HG03342 (cell line): ENCODE measurements around the gene AUP1.
A peak's percentile ranks its signal among the peaks of the same experiment; 100 is the strongest.
"Not testable (repeated sequence)": the region's sequence is repeated elsewhere in the genome, so short reads cannot be mapped to it uniquely, and the experiment has no call there.

ENCODE experiments used
- ATAC-seq: cut with Tn5 transposase; IDR thresholded peaks from one replicate; pipeline ENCODE4 v1.9.1; 2021; ENCODE audit warnings: mild to moderate bottlenecking, moderate library complexity; ENCODE audit not compliant: unreplicated experiment

AUP1 gene

DNA sequence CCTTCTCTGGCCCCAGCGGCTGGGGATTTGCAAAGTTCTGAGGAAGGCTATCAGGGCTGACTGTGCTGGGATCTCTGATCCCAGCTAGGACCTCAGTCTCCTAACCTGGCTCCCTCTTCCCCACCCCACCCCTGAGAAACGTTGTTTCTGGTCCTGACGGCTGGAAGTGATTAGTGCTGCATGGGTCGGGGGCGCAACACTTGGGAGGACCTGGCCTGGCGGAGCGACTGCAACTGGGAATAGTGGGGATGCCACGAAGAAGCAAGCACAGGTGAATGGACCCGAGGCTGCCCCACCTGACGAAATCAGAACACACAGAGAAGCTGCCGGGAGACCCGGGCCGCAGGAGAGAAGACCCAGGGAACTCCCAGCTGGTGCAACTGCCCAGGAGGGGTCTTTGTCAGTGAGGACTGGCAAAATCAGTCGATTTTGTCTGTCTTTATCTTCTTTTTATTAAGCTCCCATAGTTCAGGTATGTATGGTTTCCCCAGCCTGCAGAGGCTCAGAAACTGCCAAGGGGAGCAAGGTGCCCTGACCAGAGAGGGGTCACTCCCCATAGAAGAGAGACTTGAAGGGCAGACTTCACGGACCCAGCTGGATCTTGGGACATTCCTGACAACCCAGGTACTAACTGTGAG, 29.4 kb downstream of the AUP1 start:
- no peak for ATAC-seq

DNA sequence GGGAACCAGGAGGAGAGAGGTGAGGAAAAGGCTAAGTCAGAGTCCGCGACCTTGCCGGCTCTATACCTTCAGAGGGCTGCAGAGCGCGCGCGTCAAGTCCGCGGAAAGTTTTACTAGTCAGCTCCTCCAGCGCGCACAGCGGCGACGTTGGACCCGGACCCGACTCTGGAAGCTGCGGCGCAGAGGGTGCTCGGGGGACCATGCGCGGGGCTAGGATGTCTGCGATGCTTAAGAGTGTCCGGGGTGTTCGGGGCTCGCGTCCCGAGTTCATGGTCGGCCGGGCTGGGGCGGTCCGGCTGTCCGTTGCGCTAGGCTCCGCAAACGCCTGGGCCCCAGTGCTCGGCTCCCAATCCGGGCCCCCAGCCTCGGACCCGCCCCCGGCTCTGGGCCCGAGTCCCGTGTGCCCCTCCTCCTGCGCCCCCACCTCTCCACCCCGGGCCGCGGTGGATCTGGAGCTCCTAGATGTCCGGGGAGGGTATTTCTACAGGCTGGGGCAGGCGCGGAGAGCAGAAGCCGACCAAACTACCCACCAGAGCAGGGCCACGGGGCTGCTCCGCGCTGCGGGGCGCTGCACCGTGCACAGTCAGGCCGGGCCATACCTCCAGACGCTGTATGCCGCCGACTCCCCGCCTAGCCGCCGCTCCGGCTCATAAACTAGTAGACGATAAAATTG, 30.1 kb downstream of the AUP1 start, which contains the start of gene LBX2:
Gene LBX2 (minus strand): TSS at position 337 of the 673 bp plus-strand sequence. CDS start 66 bp downstream, at position 271.
- no peak for ATAC-seq

GRCh38 chr2:74498500-74499266, 30.8 kb downstream of the AUP1 start:
- no peak for ATAC-seq

DNA sequence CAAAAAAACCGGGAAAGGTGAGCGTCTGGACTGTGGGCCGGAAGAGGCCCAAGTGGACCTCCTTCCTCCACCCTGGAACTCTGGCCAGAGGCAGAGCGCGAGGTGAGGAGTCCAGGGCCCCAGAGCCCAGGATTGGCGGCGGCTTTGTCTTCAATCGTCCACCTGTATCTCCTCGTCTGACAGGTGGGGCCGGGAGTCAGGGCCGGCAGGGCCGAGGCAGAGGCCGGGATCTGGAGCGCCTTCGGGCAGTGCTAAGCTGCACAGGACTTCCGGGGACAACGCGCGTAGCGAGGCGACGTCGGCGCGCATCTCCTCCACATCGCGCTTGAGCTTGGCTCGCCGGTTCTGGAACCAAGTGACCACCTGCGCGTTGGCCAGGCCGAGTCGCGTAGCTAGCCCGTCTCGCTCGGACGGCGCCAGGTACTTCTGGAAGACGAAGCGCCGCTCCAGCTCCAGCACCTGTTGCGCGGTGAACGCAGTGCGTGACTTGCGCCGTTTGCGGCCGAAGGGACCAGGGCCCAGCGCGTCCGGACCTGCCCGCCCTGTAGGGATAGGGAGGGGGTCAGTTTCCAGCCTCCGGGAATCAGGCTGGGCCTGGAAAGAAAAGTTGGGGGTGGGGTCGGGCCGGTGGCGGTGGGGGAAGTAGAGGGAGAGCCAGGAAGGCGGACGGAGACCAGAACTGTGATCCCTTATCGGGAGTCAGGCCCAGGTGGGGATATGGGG, 31.6 kb downstream of the AUP1 start:
- no peak for ATAC-seq

GRCh38 chr2:74496997-74497776, 32.3 kb downstream of the AUP1 start:
- ATAC-seq = no peak

GRCh38 chr2:74495440-74495839, 34.1 kb downstream of the AUP1 start:
- no peak for ATAC-seq

- ATAC-seq = no peak
Measured at GRCh38 chr2:74493546-74493945, 36.0 kb downstream of the AUP1 start.

DNA sequence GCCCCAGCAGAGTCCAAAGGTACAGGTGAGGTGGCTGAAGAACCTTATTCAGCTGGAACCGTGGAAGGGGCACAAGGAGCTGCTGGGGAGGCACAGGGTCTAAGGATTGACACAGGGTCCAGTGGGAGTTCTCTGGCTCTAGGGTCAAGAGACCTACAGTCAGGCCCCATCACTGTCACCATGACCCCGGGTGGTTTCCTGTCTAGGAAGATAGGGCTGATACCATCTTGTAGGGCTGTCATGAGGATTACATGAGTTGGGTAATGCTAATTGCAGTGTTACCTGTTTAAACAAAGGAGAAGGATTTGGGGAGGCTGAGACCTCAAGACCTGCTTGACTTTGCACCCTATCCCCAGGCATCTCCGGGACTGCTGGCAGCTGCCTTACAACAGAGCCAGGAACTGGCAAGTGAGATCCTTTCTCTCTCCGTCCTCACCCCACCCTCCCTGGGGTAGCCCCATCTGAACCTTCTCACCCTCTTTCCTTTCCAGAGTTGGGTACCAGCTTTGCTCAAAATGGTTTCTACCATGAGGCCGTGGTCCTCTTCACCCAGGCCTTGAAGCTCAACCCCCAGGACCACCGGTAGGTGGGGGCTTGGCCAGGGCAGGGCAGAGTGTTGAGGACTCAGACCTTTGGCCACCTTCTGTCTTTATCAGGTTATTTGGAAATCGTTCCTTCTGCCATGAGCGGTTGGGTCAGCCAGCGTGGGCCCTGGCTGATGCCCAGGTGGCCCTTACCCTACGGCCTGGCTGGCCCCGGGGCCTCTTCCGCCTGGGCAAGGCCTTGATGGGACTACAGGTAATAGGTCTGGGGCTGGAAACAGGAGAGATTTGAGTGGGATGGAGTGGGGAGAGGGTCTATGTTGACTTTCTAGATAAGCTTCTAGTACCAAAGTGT, 37.6 kb downstream of the AUP1 start:
- ATAC-seq = no peak

DNA sequence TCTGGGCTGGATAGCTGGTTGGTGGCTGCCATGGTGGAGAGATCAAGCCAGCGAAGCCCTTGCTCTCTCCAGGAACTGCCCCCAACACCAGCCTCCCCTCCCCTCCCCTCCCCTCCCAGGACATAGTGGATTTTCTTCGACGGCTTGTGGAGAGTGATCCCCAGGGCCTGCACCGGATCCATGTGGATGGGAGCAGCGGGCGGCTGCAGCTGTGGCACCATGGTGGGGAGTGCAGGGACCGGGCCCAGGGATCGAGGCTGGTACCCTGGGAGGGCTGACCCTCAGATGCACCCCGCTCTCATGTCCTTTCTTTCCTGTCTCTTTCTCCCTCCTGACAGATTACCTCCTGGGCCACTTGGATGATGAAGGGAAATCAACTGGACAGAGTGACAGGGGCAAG, 39.6 kb downstream of the AUP1 start:
- no peak for ATAC-seq

DNA sequence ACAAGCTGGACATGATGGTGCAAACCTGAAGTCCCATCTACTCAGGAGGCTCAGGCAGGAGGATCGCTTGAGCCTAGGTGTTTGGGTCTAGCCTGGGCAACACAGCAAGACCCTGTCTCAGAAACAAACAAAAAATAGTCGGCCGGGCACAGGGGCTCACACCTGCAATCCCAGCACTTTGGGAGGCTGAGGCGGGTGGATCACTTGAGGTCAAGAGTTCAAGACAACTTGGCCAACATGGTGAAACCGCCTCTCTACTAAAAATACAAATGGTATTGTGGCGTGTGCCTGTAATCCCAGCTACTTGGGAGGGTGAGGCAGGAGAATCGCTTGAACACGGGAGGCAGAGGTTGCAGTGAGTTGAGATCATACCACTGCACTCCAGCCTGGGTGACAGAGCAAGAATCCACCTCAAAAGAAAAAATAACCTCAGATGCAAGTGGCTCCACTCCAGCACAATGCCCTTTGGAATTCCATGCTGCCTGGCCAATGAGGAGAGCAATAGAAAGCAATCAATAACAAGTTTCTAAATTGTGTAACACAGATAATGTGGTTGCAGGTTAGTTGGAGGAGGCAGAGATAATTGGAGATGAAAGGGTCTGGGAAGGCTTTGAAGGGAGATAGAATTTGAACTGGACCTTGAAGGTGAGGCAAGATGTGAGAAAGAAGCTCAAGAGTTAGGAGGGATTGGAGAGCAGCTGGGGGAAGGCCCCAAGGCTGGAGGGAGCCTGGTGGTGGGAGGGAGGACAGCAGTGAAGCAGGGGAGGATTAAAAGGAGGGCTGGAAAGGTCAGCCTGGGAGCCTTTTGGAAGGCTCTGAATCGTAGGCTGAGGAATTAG, 40.6 kb downstream of the AUP1 start:
- ATAC-seq = no peak

DNA sequence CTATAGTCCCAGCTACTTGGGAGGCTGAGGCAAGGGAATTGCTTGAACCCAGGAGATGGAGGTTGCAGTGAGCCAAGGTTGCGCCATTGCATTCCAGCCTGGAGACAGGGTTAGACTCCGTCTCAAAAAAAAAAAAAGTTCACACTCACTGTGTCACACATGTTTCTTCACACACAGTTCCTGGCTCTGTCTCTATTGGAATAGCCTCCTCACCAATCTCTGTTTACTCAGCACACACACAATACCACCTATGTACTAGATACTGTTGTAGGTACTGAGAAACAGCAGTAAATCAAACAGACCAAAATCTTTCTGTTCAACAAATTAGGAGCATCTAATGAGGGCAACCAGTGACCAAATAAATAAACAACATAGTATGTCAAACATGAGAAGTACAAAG, 43.4 kb downstream of the AUP1 start:
- no peak for ATAC-seq

GRCh38 chr2:74483675-74484164, 45.8 kb downstream of the AUP1 start:
- ATAC-seq = not testable (repeated sequence)

DNA sequence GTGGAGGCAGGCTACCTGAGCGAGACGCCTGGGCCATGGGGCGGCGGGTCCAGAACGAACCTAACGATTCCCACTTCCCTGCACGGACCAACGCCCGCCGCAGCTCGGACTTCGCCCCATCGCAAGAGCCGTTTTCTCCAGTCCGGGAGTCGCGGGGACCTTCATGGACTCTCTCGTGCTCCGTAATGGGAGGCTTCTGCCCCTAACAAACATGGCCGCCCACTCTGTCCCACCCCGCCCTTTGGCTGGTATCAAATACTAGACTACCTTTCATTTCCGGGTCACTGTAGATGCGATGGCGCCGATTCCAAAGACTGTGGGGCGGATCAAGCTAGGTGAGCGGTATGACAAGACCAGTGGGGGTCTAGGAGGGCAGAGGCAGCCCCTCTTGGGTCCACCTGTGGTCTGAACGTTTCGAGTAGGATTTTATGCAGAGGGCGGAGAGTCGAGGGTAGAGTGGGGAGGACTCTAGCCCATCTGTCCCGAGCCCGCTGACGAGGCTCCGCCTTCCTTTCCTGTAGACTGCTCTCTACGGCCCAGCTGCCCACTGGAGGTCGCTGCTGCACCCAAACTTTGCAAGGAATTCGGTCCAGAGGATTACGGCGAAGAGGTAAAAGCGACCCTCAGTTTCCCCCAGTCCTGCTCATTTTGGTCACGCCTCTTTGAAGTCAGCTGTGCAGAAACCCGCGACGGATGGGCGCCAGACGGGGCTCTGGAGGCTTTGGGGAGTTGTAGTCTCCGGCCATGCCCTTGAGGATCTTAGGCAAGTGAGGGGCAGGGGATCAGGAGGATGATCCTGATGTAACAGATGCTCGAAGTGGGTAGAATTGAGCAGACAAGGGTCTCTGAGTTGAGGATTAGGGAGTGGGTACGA, 46.5 kb downstream of the AUP1 start, which contains the start of the genes CCDC142 and TTC31:
Gene CCDC142 (minus strand): TSS at position 198 of the 874 bp plus-strand sequence. CDS start 161 bp downstream, at position 37.
Gene TTC31 (plus strand): TSS at position 281 of the 874 bp plus-strand sequence. CDS start 15 bp downstream, at position 296.
- ATAC-seq = peak; percentile 89

GRCh38 chr2:74481961-74482800, 47.3 kb downstream of the AUP1 start:
- peak; percentile 31 for ATAC-seq

GRCh38 chr2:74481431-74481830, 48.1 kb downstream of the AUP1 start:
- no peak for ATAC-seq
